Kidney epithelial cell (primary cell): Measurements from ENCODE around the gene METRNL. TPM values are rescaled to one million over a fixed set of nuclear protein-coding genes. Genes with fewer than 3 reads are reported as not detected.

Experiments
- DNase-seq: peaks from one replicate; pipeline ENCODE4 v3.0.0-alpha.2; 2010; ENCODE audit warnings: low read depth
- H3K27me3 ChIP-seq: 2 replicates; pipeline ENCODE4 v1.6.0; 2011; ENCODE audit warnings: low read length; ENCODE audit not compliant: control insufficient read depth, insufficient read depth
- H3K36me3 ChIP-seq: 2 replicates; pipeline ENCODE4 v1.5.1; 2011; ENCODE audit warnings: low read length; ENCODE audit not compliant: control insufficient read depth, insufficient read depth
- H3K4me3 ChIP-seq: 2 replicates; pipeline ENCODE4 v1.5.1; 2011; ENCODE audit warnings: low read depth, mild to moderate bottlenecking, control low read depth, low read length
- total RNA-seq: library from RNA; depleted of rRNA; stranded (reverse); fragments of >200 nt; gene quantifications from 2 replicates; pipeline ENCODE4 v1.2.3, GENCODE V29; 2015
- TF ChIP-seq, protein P1 (sequence below): IDR thresholded peaks from 2 replicates; pipeline ENCODE4 v1.5.1; 2011; ENCODE audit warnings: mild to moderate bottlenecking, moderate library complexity, low read length, control low read depth, inconsistent platforms; ENCODE audit not compliant: insufficient read depth, poor library complexity, severe bottlenecking

Gene METRNL
- total RNA-seq, 1 donor from 2014 or later, result 91.5 TPM

DNA sequence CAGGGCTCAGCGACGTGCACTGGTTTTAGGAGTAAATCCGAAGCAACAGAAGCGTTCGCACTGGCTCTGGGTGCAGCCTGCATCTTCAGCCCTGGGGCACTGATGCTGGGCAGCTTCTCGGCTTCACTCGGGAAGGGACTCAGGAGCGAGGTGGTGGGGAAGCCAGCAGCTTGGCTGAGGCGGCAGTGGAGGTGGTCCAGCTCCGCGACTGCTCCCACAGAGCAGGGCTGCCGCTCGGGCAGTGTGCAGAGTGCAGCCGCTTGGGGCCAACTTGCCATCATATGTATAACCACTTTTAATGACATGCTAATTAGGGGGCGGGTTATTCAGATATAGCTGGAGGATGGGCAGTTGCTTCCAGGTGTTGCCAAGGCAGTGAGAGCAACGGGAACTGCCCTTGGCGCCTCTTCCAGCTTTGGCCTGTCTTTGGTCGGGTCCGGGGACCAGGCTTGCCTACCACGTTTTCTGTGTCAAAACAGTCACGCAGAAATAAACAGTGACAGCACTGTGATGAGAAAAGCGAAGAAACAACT lies 26.7 kb downstream of the METRNL start:
- DNase-seq, result no peak
- Histone ChIP-seq H3K36me3 (no peaks in the 10 kb centered on the region), H3K27me3 (peaks cover 19% of the 10 kb centered on the region), H3K4me3 (no peak overlapping the region)
- TF ChIP-seq, protein P1, sequence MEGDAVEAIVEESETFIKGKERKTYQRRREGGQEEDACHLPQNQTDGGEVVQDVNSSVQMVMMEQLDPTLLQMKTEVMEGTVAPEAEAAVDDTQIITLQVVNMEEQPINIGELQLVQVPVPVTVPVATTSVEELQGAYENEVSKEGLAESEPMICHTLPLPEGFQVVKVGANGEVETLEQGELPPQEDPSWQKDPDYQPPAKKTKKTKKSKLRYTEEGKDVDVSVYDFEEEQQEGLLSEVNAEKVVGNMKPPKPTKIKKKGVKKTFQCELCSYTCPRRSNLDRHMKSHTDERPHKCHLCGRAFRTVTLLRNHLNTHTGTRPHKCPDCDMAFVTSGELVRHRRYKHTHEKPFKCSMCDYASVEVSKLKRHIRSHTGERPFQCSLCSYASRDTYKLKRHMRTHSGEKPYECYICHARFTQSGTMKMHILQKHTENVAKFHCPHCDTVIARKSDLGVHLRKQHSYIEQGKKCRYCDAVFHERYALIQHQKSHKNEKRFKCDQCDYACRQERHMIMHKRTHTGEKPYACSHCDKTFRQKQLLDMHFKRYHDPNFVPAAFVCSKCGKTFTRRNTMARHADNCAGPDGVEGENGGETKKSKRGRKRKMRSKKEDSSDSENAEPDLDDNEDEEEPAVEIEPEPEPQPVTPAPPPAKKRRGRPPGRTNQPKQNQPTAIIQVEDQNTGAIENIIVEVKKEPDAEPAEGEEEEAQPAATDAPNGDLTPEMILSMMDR, result no peak

DNA sequence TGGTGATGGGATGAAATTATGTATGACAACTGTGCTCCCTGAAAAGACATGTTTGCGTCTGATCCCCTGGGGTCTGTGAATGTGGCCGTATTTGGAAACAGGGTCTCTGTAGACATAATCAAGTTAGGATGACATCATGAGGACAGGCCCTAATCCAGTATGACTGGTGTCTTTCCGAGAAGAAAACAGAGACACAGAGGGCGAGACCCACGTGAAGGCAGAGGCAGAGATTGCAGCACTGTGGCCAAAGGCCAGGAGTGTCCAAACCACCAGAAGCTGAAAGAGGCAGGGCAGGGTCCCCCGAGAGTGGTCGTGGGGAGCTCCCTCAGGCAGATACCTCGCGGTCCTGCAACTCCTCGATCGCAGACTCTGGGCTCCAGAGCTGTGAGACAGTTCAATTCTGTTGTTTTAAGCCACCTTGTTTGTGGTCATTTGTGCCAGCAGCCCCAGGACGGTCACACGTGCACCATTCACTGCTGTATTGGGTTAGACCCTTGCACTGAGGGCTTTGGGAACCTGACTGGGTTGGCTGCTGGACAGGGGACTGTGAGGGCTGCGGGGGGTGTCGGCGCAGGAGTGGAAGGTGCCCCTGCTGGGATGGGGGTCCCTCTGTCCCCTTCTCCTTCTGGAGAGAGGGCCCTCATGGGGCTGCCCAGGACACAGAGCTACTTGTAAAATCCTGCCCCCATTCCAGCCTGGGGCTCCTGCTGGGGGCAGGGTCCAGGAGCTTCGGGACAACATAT lies 27.7 kb downstream of the METRNL start:
- TF ChIP-seq, protein P1, result no peak
- no peak for DNase-seq
- H3K27me3 ChIP-seq, result peaks cover 19% of the 10 kb centered on the region
- H3K4me3 ChIP-seq, result no peak overlapping the region
- H3K36me3 ChIP-seq, result no peaks in the 10 kb centered on the region

DNA sequence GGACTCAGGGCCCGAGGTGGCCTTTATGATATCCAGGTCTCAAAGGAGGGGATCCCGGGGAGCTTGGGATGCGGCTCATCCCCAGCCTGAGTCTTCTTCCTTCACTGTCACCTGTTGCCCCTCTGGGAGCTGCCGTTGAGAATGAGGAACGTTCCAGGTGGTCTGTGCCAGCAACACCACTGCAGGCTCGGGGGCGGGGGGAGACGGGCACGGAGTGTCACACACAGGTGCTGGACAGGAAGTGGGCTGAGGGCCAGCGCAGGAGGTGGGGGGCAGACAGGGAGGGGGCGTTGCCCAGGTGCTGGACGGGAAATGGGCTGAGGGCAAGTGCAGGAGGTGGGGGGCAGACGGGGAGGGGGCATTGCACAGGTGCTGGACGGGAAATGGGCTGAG lies 28.2 kb downstream of the METRNL start:
- no peaks in the 10 kb centered on the region for H3K36me3 ChIP-seq
- no peak for DNase-seq
- TF ChIP-seq, protein P1, result no peak
- peaks cover 20% of the 10 kb centered on the region for H3K27me3 ChIP-seq
- no peak overlapping the region for H3K4me3 ChIP-seq

DNA sequence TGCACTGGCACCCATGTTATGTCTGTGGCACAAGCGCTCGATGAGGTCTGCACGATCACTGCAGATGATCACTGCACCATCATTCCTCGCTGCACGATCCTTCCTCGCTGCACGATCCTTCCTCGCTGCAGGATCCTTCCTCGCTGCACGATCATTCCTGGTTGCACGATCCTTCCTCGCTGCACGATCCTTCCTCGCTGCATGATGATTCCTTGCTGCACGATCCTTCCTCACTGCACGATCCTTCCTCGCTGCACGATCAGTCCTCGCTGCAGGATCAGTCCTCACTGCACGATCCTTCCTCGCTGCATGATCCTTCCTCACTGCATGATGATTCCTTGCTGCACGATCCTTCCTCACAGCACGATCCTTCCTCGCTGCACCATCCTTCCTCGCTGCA lies 29.3 kb downstream of the METRNL start:
- H3K36me3 ChIP-seq, result no peaks in the 10 kb centered on the region
- peaks cover 20% of the 10 kb centered on the region for H3K27me3 ChIP-seq
- no peak for DNase-seq
- no peak overlapping the region for H3K4me3 ChIP-seq
- TF ChIP-seq, protein P1, result no peak

DNA sequence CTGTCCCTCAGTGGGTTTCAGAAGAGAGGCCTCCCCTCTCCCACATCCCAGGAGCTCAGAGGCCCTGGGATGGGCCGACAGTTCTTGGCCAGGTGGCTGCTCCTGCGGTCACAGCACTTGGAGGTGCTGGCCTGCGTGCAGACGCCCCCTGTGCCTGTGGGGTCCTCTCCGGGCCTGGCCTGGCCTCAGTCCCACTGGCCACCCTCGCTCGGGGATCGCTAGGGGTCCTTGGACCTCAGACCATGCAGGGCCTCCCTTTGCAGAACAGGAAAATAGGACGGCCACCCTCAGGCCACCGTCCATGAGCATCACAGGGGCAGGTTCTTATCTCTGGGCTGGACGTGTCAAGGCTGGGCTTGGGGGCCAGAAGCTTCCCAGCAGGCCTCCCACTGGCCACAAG lies 30.0 kb downstream of the METRNL start:
- H3K36me3 ChIP-seq, result no peaks in the 10 kb centered on the region
- TF ChIP-seq, protein P1, result no peak
- no peak for DNase-seq

More for the DNA sequence above, 30.0 kb downstream of the METRNL start:
- no peak overlapping the region for H3K4me3 ChIP-seq
- H3K27me3 ChIP-seq, result peaks cover 20% of the 10 kb centered on the region
